ENCODE measurements around the gene NPC2. TPM values are rescaled to one million over a fixed set of nuclear protein-coding genes. Genes with fewer than 3 reads are reported as not detected.

The NPC2 gene
- total RNA-seq, 1 experiment from 2014 or later = 274 TPM

Other genes with a start within 250 kb of the NPC2 start
- 21.0 and 22.0 TPM in 2 replicates for gene ABCD4, start 190.4 kb downstream of the NPC2 start, total RNA-seq (2014; rRNA removed)
- not detected in 2 replicates for gene VRTN, start 144.8 kb downstream of the NPC2 start, total RNA-seq (2014; rRNA removed)
- not detected in 2 replicates for gene SYNDIG1L, start 67.1 kb downstream of the NPC2 start, total RNA-seq (2014; rRNA removed)
- gene ISCA2, start 460 bp upstream of the NPC2 start, total RNA-seq (2014; rRNA removed) = 11.7 and 19.5 TPM in 2 replicates
- gene LTBP2, start 118.9 kb upstream of the NPC2 start, total RNA-seq (2014; rRNA removed) = 151 and 211 TPM in 2 replicates
- gene AREL1, start 219.8 kb upstream of the NPC2 start, total RNA-seq (2014; rRNA removed) = 32.9 and 38.2 TPM in 2 replicates
- 29.2 and 36.1 TPM in 2 replicates for gene FCF1, start 219.8 kb upstream of the NPC2 start, total RNA-seq (2014; rRNA removed)